Measurements from ENCODE around the gene CCDC3. TPM values are rescaled to one million over a fixed set of nuclear protein-coding genes. Genes with fewer than 3 reads are reported as not detected.

Gene CCDC3
- polyA plus RNA-seq, 2 of the 4 experiments (the other 2 are of a cell fraction), result 0.58 to 0.94 TPM

- no peak for TF ChIP-seq CTCF (IDR thresholded peaks at IDR 0.05)
- TF ChIP-seq JUNB (IDR thresholded peaks at IDR 0.05), result no peak
- no peak for TF ChIP-seq KDM1A (IDR thresholded peaks at IDR 0.05; ENCODE audit: low read depth)
- no peak for TF ChIP-seq TP53 (CRISPR knock-in tag; IDR thresholded peaks at IDR 0.05)
- no peak for TF ChIP-seq SMC3 (IDR thresholded peaks at IDR 0.05)
- TF ChIP-seq HOXB13 (CRISPR knock-in tag; IDR thresholded peaks at IDR 0.05; ENCODE audit: low read depth), result no peak
- TF ChIP-seq PHF8 (IDR thresholded peaks at IDR 0.05; ENCODE audit: borderline replicate concordance, low read depth), result no peak
Measured at GRCh38 chr10:12943425-12943824, 58.1 kb downstream of the CCDC3 start (continued).

GRCh38 chr10:12941966-12942365 is 59.5 kb downstream of the CCDC3 start:
- TF ChIP-seq FOSL2 (IDR thresholded peaks at IDR 0.05) (no peak), FOSL2 (CRISPR knock-in tag; IDR thresholded peaks at IDR 0.05) (peak; percentile 28; the same call in 1 of the 2 replicates), MAZ (IDR thresholded peaks at IDR 0.05; ENCODE audit: borderline replicate concordance, low read depth, low read length) (no peak), ELK1 (IDR thresholded peaks at IDR 0.05; ENCODE audit: low read depth, low read length) (no peak)
- H3K27ac ChIP-seq, result no peak overlapping the region
- POLR2A ChIA-PET, result no interaction called here
- FAIRE-seq (no peak), DNase-seq (ENCODE audit: low read depth in 1 of 2, low spot score in 1 of 2) (no peak), ATAC-seq (no peak)
- no peak overlapping the region for H3K4me3 ChIP-seq
- no peaks in the 10 kb centered on the region for H3K4me1 ChIP-seq
- H3K4me2 ChIP-seq, result no peak overlapping the region
- CTCF ChIA-PET, result interaction anchor here (1.0 to 2.6 kb wide), 6 partner anchors 11 to 132 kb away, joined by 3 to 7 read pairs (median 3); no protein-coding TSS in a partner anchor
- H3K9me3 ChIP-seq, result no peaks in the 10 kb centered on the region
- WGBS (ENCODE audit: missing lambda C conversion rate), result 93% methylated on average over 1 of the region's 1 CpG

GRCh38 chr10:12940791-12941190 is 60.7 kb downstream of the CCDC3 start:
- ATAC-seq (no peak), FAIRE-seq (no peak), DNase-seq (ENCODE audit: low read depth in 1 of 2, low spot score in 1 of 2) (no peak)
- peak; percentile 28 for TF ChIP-seq MAFK (IDR thresholded peaks at IDR 0.05; ENCODE audit: partially characterized antibody)
- TF ChIP-seq HMGXB4 (CRISPR knock-in tag; IDR thresholded peaks at IDR 0.05; ENCODE audit: borderline replicate concordance), result no peak
- Histone ChIP-seq H3K9me3 (no peaks in the 10 kb centered on the region), H3K4me2 (no peak overlapping the region), H3K4me1 (no peaks in the 10 kb centered on the region), H3K4me3 (no peak overlapping the region), H3K27ac (no peak overlapping the region)
- CTCF ChIA-PET, result interaction anchor here (1.2 to 1.5 kb wide), 2 partner anchors 39 to 234 kb away, joined by 3 to 4 read pairs; no protein-coding TSS in a partner anchor
- WGBS (ENCODE audit: missing lambda C conversion rate), result 75% methylated on average over 5 of the region's 5 CpGs
- POLR2A ChIA-PET, result no interaction called here

- no peak overlapping the region for H3K4me3 ChIP-seq
- DNase-seq (ENCODE audit: low read depth in 1 of 2, low spot score in 1 of 2), result no peak
- ChIA-PET CTCF (interaction anchor here (1.2 to 1.4 kb wide), 2 partner anchors 10 to 36 kb away, joined by 3 to 4 read pairs; no protein-coding TSS in a partner anchor), POLR2A (no interaction called here)
- no peak overlapping the region for H3K4me2 ChIP-seq
- 0 out of 6 replicates have a peak, but pooled peaks of 1 of the 2 experiments have one; percentile 13 for ATAC-seq
- WGBS (ENCODE audit: missing lambda C conversion rate), result 6% methylated on average over 4 of the region's 4 CpGs
- no peaks in the 10 kb centered on the region for H3K9me3 ChIP-seq
- H3K4me1 ChIP-seq, result peaks cover 8% of the 10 kb centered on the region
- H3K27ac ChIP-seq, result no peak overlapping the region
- no peak for FAIRE-seq
- TF ChIP-seq CEBPB (IDR thresholded peaks at IDR 0.05), result no peak
- no peak for TF ChIP-seq HDAC2 (IDR thresholded peaks at IDR 0.05)
- TF ChIP-seq ZSCAN20 (CRISPR knock-in tag; IDR thresholded peaks at IDR 0.05), result no peak
- no peak for TF ChIP-seq CHD4 (IDR thresholded peaks at IDR 0.05; ENCODE audit: borderline replicate concordance)
- TF ChIP-seq FOXS1 (CRISPR knock-in tag; IDR thresholded peaks at IDR 0.05), result no peak
- no peak for TF ChIP-seq JUNB (IDR thresholded peaks at IDR 0.05)
- no peak for TF ChIP-seq RARB (CRISPR knock-in tag; IDR thresholded peaks at IDR 0.05)
- TF ChIP-seq ATOH8 (CRISPR knock-in tag; IDR thresholded peaks at IDR 0.05; ENCODE audit: low read depth), result no peak
- no peak for TF ChIP-seq CBX2 (IDR thresholded peaks at IDR 0.05; ENCODE audit: borderline replicate concordance, low read depth)
- no peak for TF ChIP-seq TP53 (CRISPR knock-in tag; IDR thresholded peaks at IDR 0.05)
- no peak for TF ChIP-seq HOXB5 (CRISPR knock-in tag; IDR thresholded peaks at IDR 0.05)
- no peak for TF ChIP-seq FOSB (CRISPR knock-in tag; IDR thresholded peaks at IDR 0.05)
- no peak for TF ChIP-seq TFCP2L1 (CRISPR knock-in tag; IDR thresholded peaks at IDR 0.05)
- TF ChIP-seq RAD21 (conservative IDR thresholded peaks at IDR 0.05 in 1 of 2, IDR thresholded peaks at IDR 0.05 in 1 of 2), result no peak
- TF ChIP-seq RCOR1 (IDR thresholded peaks at IDR 0.05; ENCODE audit: low read depth, low read length), result no peak
Measured at GRCh38 chr10:12938271-12938670, 63.2 kb downstream of the CCDC3 start.
